ENCODE measurements around the gene LOXHD1.

Gene LOXHD1

DNA sequence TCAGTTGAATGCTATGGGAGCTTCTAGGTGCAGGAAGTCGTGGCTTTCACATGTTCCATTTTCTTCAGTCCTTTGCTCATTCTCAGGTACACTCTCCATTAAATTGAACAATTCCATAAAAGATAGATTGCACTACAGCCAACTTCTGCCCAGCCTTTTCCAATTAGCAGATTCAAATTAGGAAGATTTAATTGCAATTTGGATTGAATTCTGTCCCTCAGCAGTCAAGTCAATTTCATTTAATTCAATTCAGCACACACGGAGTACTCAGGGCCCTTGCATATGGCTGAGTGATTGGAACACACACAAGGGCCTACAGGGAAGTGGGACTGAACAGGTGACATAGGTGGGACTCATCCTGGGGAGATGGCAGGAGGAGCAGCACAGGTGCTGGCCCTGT is 220.4 kb downstream of the LOXHD1 start:
- no peak for DNase-seq

DNA sequence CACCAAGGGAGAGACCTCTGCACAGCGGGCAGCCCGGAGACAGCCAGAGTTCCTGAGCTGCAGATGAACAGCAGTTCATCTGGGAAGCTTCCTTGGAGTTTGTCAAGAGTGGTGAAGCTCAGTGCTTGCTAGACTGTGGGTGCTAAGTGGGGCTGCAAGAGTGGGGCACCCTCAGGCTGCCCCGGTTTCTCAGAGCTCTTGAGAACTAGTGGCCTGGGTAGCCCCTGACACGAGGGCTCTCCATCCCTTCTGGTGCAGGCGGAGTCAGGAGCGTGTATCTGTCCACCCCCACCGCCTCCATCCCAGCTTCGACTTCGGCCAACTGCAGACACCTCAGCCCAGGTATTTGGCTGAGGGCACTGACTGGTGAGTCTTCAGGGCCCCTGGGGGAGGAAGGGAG is 222.0 kb downstream of the LOXHD1 start:
- no peak for DNase-seq

DNA sequence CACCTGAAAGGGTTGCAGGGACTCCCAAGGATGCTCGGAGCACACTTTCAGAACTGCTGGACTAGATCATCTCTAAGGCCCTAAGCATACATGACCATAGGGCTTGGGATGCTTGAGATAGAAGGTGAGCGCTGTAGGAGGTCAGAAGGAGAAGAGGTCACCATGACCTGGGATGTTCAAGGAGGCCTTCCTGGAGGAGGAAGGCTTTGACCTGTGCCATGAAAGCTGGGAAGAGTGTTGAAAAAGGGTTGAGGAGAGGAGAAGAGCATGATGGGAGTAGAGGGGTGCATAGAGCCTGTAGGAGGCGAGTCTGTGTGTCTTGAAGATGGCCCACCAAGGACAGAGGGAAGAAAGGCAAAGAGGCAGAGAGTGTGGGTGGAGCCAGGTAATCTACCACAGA is 222.4 kb downstream of the LOXHD1 start:
- DNase-seq = no peak

DNA sequence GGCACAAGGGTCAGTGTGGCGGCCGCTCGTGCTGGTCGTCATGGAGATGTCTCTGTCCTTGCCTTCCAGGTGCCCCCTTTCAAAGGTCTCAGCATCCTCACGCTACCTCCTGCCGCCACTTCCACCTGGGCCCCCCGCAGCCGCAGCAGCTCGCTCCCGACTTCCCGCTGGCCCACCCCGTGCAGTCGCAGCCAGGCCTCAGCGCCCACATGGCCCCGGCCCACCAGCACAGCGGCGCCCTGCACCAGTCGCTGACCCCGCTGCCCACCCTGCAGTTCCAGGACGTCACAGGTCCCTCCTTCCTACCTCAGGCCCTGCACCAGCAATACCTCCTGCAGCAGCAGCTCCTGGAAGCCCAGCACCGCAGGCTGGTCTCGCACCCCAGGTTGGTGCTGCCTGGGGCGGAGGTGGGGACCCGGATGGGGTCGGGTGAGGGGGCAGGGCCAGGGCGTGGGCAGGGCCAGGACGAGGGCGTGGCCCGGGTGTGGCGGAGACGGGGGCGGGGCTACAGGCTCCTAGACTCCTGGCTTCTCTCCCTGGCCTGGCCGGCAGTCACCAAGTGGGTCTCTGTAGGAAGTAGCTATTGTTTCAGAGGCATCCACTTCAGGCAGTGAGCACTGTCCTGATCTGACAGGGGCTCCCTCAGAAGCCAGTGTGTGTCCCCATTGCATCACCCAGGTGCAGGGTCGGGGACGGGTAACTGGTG is 223.7 kb downstream of the LOXHD1 start:
- no peak for DNase-seq

DNA sequence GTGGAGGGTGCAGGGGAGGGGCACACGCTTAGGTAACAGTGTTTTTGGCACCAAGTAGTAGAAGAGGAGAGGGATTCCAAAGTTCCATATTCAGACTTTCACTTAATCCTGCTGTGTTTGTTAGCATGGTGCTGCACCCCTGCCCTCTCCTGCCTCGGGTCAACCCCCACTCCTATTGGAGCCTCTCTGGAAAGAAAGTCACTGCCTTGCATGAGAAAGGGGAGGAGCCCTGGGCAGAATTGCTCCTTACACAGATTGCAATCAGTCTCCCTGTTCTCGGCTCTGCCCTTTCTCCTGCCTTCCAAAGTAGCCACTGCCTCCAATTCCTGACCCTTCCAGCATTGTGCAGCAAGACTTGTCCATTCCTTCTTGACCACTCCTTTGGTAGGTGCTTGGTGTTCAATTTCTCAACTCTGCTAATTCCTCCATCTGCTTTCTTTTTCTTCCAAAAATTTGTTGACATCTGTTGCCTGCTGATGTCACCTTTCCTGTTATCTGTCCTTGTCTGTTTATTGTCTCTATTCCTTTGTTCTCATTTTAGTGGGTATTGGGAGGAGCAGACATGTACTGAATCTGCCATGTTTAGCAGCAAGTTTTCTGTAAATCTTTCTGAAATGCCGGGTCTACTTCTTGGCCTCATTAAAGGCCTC is 225.4 kb downstream of the LOXHD1 start:
- no peak for DNase-seq

DNA sequence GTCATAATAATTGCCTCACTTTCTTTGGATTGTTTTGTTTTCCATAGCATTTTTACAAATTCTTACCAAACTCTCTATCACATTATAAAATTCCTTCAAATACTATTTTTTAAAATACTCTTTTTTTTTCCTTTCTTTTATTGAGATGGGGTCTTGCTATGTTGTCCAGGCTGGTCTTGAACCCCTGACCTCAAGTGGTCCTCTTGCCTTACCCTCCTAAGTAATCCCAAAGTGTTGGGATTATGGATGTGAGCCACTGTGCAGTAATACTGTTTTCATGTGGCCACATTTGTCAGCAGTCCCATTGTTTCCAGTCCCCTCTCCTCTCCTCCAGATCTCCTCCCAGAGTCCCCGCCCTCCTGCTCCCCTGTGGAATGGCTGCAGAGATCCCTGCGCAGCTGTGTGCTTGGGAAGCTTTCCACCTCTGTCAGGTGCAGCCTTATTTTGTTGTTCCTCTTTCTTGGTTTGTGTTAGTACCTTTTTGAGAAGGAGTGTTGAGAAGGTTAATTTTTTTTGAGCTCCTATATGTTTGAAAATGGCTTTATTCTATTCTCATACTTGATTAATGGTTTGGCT is 227.3 kb downstream of the LOXHD1 start:
- DNase-seq = no peak

DNA sequence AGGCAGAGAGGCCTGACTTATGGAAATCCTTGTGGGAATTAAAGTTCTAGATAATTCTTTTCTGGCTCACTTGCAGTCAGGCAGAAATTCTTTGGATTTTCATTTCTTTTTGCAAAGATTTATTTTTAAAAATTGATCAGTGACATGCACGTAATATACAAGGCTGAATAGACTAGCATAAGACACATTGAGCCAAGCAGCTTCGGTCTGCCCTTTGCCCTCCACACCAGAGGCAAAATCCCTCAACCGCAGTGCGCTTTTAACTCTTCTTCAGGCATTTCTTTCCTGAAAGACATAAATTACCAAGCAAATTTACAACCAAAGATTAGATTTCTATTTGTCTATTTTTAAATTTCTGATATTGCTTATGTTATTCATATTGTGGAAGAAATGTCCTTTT is 227.9 kb downstream of the LOXHD1 start:
- DNase-seq = no peak

DNA sequence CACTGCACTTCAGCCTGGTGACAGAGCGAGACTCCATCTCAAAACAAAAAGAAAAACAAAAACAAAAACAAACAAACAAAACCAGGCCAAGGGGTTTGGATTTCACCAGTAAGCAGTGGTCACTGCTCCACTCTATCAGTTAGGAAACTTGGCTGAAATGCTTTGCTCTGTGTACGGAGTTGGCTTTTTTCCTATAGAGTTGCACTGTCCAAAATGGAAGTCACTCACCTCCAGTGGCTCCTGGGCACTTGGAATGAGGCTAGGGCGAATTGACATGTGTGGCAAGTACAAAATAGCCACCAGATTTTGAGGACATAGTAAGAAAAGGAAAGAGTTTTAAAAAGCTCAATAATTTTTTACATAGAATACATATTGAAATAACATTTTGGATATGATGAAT is 228.7 kb downstream of the LOXHD1 start:
- DNase-seq = no peak

DNA sequence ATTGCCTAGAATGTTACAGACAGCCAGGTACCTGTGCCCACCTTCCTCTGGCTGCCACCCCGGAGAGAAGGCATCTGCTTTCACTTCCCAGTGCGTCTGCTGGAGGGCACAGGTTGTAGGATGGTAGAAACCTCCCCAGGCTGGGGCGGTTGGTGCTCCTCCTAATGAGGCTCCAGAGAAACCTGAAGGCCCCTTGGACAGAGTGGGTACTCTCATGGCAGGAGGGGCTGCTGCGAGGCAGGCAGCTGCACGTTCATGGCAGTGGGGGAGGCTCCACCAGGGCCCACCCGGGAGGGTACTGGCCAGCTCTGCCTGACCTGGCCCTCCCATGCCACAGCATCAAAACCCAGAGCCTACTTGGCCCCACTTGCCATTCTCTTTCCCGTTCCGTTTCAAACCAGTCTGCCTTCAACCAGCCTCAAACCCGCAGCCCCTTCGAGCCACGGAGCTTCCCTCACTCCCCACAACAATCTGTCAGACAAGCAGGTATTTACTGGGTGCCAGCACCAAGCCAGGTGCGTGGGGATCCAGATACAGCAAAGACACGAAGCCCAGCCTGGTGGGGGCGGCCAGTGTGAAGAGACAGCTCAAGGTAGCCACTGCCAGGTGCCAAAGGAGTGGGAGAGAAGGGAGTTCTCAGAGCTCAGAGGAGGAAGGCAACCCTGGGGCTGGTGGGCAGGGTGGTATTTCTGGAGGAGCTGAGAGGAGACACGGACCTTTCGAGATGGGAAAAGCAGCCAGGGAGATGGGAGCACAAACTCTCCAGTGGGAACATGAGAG is 229.6 kb downstream of the LOXHD1 start:
- no peak for DNase-seq

Measured in NCI-H2107 (cell line).